ENCODE measurements around the gene PDSS2.

DNA sequence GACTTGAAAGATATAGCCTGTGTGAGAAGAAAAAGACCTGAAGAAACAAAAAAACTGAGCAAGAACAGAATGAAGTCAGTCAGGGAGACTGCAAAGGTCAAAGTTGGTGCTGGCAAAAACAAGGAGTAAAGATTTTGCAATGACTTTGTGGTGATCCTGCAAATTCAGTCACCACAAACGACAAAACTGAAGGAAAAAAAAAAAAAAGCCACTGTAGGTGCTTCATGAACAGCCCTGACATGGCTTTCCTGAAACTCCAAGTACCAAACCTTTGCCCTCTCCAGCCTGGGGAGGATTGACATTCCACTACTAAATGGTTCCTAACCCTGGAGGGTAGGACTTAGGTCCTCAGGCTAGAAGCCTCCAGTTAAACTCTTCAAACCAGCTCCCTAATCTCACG is 229.3 kb downstream of the PDSS2 start:
- TF ChIP-seq, protein P1, sequence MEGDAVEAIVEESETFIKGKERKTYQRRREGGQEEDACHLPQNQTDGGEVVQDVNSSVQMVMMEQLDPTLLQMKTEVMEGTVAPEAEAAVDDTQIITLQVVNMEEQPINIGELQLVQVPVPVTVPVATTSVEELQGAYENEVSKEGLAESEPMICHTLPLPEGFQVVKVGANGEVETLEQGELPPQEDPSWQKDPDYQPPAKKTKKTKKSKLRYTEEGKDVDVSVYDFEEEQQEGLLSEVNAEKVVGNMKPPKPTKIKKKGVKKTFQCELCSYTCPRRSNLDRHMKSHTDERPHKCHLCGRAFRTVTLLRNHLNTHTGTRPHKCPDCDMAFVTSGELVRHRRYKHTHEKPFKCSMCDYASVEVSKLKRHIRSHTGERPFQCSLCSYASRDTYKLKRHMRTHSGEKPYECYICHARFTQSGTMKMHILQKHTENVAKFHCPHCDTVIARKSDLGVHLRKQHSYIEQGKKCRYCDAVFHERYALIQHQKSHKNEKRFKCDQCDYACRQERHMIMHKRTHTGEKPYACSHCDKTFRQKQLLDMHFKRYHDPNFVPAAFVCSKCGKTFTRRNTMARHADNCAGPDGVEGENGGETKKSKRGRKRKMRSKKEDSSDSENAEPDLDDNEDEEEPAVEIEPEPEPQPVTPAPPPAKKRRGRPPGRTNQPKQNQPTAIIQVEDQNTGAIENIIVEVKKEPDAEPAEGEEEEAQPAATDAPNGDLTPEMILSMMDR (IDR thresholded peaks at IDR 0.05): no peak
- no peak for TF ChIP-seq POLR2AphosphoS5 (IDR thresholded peaks at IDR 0.05; ENCODE audit: low read depth, low read length)

All from Panc1 (cell line).